GM18858 (cell line): Measurements from ENCODE around the gene CLMP.
"Not testable (repeated sequence)": the region's sequence is repeated elsewhere in the genome, so short reads cannot be mapped to it uniquely, and the experiment has no call there.

Experiments used
- ATAC-seq: cut with Tn5 transposase; IDR thresholded peaks from one replicate; pipeline ENCODE4 v1.9.1; 2021; ENCODE audit not compliant: unreplicated experiment

CLMP gene

DNA sequence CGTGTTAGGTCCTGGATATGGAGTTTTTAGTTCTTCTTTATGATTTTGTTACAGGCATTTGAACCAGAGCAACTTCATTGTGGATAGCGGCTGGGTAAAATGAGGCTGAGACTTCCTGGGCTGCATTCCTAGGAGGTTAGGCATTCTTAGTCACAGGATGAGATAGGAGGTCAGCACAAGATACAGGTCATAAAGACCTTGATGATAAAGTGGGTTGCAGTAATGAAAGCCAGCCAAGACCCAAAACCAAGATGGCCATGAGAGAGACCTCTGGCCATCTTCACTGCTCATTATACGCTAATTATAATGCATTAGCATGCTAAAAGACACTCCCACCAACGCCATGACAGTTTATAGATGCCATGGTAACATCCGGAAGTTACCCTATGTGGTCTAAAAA, 23.4 kb upstream of the CLMP start:
- ATAC-seq = no peak

DNA sequence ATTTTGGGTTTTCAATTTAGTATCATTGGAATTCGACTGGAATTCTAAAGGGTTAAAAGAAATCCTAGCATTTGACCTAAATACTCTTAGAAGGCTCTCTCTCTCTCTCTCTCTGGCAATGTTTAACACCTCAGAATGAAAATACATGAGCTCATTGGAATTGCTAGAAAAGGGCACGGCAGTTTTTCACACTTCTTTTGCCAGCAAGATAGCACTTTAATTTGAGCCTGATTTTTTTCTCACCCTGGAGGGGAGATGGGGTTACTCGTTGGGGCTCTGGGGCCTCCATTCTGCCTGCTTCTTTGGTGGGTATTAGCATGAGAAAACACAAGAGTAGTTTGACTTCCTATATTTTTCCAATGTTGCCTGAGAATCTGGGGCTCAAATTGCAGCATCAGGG, 22.8 kb upstream of the CLMP start:
- no peak for ATAC-seq

DNA sequence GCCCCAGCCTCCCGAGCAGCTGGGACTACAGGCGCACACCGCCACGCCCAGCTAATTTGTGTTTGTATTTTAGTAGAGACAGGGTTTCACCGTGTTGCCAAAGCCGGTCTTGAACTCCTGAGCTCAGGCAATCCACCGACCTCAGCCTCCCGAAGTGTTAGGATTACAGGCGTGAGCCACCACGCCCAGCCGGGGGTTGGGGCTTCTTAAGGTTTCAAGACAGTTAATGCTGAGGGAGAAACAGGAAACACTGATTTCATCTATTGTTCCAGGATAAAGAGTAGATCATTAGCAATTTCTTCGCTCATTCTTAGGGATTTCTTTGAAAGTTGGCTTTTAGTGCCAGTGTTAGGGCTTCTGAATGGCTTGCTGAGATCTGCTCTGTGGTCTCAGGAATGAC, 21.2 kb upstream of the CLMP start:
- no peak for ATAC-seq

DNA sequence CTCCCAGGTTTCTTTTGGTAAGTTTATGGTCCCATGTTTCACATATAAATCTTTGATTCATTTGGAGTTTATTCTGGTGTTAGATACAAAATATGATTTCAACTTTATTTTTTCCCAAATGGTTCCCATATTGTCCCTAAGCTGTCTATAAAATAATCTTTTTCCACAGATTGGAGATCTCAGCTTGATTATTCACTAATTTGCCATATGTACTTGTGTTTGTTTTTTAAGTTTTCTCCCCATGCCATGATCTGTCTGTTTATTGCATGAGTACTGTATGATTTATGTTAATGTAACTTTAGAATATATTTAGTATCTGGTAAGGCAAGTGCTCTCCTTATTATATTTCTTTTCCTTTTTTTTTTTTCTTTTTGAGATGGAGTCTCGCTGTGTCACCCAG, 19.9 kb upstream of the CLMP start:
- no peak for ATAC-seq

DNA sequence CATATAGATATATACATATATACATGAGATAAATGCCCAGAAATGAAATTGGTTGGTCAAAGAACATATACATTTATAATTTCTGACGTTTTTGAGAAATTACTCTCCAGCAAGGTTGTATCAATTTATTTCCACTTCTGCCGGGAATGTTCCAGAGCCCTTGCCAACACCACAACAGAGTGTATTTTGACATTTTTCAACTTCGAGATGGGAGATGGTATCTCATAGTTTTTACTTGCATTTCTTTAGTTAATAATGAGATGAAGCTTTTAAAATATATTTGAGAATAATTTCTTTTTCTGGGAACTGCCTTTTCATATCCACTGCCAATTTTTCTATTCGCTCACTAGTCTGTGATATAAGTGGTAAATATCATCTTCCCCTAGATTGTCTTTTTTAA, 19.3 kb upstream of the CLMP start:
- ATAC-seq = no peak

DNA sequence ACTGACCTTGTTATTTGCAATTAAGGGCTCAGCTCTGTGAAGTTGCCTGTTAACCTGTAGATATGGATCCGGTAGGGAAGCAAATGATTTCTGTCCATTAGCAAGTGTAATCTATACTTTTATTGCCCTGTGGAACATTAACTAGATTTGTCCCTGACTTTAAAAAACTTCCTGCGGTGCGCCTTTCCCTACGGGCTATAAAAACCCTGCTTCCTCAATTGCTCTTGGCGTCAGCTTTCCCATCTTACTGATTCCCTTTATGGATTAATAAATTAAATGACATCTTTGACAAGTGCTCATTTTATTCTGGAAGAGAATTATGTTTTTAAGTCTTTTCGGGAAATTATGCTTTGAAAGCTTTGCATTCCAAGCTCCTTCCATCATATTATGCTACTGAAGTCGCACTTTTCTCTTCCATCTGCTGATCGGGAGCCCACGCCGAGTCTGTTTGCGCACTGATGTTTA, 18.3 kb upstream of the CLMP start:
- ATAC-seq = no peak

DNA sequence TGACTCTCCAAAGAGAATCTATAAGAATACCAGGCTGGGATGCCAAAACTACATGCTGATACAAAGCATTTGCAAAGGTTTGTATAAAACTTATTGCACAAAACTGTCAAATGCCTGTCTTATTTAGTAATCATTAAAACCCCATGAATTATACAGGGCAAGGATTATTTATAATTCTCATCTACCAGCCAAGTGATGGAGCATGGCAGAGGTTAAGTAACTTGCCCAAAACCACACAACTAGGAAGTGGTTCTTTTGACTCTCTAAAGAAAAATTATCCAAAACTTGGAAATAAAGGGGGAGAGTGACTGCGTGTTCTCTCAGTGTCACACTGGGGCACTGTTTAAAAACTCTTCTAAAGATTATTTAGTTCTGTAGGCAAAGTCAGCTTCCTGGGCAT, 17.4 kb upstream of the CLMP start:
- no peak for ATAC-seq

DNA sequence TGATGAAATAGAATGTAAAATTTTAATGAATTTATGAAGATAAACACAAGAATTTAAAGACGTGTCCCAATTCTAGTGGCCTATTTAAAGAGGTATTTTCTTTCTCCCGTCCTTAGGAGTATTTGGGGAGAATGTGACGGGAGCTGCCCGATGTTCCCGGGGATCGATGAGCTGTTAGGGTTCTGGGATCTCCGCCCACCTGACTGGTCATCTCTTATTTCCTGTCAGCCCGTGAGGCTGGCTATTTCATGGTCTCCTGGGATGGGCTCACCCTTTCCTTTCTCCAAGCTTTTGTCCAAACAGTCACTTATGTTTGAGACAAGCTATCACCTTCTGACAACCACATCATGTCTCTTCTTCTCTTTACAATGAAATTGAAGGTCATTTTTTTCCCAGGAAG, 16.9 kb upstream of the CLMP start:
- ATAC-seq = no peak

DNA sequence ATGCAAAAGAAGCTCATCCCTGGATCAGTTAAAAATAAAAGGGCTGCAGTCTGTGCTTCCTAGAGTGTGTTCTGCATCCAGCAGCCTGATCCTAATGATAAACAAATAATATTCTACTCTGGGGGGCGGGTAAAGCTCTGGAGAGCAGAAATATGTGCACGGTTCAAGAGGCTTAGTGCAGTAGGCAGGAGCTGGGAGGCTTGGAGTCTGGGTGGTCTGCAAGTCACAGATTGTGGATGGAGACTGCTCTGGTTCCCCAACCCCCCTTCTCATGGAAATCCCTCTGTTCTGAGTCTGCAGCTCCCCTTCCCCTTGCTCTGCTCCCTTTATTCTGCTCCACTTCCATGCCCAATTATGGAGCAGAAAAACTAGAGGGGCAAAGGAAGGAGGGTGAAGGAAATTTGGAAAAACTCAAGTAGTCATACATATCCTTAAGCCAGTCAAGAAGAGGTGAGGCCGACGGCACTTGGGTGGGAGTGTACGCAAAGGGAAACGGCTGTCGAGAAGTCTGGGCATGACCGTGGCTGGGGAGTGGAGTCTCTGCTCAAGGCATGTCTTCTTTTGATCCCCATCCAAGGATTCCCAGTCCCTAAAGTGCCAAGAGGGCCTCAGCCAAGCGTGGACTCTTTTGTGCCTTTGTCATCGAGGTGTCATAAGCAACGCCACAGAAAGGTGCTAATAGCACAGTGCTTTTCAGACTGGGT, 16.3 kb upstream of the CLMP start:
- no peak for ATAC-seq

DNA sequence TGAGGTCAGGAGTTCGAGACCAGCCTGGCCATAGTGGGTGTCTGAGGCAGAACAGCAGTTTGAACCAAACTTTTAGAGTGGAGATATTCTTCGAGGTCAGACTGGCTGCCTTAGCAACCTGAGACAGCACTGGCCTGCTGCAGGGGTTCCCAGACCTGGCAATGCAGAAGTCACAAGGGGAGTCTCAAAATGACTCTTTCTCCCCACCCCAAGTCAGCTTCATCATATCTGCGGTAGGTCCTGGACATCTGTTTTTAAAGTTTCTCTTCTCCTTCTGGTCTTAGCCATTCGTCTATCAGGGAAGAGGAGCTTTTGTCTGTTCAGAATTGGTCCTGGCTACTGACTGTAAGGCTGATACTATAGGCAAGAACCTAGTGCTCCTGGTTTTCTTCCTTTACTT, 14.5 kb upstream of the CLMP start:
- no peak for ATAC-seq

DNA sequence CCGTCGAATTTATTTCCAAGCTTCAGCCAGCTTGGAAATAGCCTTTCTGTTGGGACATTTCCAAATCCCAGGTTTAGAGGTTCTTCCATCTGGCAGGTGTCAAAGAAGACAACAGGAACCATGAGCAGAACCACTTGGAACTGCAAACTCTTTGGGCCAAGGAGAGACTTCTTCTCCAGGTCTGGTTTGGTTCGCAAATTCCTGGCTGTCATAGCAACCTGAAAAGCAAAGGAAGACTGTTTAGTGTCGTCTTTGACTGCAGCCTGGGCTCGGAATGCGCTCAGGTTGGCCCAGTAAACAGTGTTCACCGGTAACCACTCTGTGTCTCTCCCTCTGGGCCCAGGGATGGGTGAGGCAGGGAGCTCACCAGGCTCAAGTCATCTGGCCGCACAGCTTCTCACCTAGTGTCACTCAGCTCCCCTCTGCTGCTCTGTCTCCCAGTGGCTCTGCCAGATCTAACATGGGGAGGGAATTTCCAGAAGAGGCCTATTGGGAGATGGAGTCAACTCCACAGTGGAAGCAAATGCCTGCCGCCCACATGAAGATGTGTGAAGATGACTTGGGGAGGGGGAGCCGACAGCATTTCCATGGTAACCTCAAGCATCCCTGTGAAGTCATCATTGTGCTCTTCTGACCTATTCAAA, 11.9 kb upstream of the CLMP start:
- ATAC-seq = no peak

DNA sequence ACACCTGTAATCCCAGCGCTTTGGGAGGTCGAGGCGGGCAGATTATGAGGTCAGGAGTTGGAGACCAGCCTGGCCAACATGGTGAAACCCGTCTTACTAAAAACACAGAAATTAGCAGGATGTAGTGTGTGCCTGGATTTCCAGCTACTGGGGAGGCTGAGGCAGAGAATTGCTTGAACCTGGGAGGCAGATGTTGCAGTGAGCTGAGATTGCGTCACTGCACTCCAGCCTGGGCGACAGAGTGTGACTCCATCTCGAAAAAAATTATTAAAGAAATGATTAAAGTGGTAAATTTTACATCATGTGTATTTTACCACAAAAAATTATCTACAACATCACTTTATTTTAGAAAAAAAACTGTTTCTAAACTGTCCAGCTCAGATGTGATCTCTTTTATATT, 11.0 kb upstream of the CLMP start:
- ATAC-seq = not testable (repeated sequence)

DNA sequence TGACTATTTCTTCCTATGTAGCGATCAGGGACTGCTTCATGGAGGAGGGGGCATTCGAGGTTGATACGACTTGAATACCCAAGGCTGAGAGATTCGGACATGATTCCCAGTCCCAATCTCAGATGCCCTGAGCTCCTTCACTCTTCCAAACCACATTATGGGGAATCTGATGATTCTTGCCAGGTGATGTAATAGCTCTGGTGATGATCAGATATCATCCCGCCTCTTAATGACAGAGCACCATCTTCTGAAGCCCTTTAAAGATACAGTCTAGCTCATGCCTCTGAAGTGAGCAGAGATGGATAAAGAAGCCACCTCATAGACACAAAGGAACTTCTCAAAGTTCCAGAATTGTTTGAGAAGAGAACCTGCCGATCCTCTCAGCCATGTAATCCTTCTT, 8.9 kb upstream of the CLMP start:
- ATAC-seq = no peak

DNA sequence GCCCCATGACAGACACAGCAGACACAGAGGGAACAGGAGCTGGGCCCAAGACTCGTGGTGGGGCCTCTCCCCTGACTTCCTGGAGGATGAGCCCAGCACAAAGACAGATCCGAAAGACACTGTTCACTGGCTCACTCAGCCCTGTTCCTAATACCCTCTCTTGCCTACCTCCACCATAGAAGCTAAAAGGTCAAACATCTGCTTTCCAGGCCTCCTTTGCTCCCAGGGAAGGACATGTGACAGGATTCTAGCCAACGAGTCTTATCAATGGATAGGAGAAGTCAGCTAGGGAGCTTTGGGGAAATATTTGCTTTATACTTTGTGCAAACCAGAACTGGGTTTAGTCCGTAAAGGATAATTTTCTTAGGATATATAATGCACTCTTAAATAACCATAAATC, 8.4 kb upstream of the CLMP start:
- ATAC-seq = no peak

DNA sequence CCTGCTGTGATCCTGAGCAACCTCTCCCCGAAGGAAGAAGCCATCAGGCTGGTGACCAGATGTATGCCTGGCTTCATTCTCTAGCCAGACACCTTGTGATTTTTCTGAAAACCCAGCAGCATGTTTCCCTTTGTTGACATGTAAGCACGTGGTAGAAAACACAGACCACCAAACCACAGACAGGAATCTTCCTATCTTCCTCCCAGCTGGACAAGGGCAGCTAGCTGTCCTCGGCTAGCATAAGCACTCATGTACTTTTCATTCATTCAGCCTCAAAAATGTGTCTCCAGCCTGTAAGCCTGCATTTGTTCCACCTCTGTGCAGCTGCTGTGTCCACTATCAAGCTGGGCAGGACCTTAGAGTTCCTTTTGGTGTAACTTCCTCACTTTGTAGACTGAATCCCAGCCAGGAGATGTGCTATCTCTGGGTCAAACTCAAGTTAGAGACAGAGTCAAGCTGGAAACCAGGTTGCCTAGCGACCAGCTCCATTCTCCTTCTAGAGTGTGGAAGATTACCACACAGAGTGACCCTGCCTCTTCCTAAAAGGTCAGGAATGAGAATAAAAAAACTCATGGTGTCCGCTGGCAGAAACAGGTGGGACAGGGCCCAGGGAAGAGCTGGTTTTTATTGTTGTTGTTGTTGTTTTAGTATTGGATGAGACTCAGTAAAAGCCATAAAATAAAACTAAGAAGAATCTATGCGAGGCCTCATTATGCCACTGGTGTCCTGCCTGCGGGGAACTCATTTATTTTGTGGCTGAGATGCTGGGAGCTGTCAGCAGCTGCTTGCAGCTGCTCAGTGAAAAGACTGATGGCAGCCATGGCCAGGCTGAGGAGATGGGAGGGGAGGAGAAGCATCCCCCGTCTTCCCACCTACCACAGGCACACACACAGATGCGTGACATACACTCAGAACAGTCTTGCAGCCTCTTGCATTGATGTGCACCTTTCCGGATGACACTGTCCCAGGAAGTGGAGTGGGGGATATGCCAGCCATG, 7.4 kb upstream of the CLMP start:
- ATAC-seq = no peak

DNA sequence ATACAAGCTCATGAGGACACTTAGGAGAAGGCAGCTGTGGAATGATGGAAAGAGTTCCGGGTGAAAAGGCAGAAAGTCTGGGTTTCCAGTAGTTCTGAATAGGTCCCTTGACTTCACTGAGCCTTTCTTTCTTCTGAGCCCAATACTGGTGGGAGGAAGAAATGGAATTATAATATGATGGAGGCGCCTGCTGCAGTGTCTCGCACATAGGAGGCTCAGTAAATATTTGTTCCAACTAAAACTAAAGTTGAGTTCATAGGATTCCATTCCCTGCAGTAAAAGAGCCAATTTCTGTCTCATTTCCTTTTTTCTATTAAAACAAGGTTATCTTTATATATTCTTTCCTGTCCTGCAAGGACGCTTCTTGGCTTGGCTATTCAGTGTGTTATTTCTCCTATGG, 5.2 kb upstream of the CLMP start:
- ATAC-seq = no peak

DNA sequence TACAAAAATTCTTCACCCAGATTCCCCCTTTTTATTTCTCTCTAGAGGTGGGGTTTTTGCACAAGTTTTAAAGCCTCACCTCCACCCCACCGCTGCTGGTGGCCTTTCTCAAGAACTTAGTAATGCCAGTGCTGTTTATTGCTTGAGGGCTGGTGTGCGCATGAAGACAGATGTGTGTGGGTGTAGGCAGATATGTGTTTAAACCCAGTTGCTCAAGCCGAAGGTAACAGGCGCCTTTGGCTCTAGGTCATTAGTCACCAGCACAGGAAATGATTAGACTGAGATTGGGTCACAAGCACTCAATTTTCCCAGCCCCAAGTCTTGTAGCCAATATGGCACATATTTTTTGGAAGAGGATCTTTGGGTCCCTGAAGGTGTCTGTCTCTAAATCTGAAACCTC, 2.7 kb upstream of the CLMP start:
- no peak for ATAC-seq

DNA sequence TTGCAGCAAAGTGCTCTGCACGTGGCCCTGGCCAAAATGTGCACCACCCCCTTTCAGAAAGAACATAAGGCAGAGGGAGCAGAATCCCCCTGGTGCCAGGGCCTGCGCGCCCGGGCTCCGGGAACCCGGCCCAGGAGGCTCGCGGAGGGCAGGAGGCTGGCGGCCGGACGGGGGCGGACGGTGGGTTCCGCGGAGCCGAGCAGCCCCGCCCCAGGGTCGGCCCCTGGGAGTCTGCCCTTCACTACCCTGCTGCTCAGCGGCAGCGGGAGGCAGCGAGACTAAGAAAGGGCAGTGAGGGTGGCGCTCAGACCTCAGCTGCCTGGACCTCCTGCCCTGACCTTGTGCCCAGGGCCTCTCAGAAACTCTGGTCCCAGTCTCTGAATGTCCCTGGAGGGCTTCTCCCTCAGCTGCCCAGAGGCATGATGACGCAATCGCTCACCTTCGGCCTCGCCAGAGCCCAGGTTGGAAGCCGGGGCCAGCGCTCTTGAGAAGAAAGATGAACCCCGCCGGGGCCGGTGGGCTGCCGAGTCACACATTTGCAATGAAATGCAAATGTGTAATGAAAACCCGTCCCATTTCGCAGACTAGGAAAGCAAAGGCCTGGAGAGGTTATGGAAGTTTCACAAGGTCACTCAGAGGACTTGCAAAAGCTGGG, 1.1 kb upstream of the CLMP start:
- no peak for ATAC-seq

DNA sequence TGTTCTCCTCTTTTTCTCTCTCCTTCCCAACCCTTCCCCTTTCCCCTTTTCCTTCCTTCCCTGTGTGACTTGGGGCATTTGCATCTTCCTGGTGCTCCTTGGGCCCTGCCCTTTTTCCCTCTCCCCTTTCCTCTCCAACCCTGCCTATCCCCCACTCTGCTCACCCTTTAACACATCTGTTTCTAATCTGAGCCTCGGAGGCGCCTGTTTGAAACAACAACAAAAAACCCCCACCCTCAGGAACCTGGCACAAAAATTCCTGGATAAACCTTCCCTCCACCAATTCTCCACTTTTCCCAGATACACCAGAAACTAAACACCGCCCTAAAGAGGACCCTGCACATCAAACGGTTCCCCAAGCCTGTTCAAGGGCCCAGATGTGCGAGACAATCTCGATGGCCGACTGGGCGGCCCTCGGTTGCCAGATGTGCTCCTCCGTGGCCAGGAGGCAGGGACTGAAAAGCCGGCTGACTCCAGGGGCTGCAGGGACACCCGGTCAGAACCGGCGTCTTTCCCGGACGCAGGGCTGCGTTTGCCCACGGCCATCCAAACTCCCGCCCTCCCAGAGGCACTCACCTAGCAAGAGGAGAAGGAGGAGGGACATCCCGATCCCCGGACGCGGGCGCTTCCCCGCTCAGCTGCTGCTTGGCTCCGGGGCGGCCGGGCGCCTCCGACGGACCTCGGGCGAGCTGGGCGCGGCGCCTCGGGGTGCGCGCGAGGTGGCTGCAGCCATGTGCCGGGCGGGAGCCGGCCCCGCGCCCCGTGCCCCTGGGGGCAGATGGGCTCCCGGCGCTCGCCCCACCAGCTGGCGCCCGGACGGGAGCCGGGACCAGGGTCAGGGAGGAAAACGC, 486 bp downstream of the CLMP start:
- no peak for ATAC-seq

DNA sequence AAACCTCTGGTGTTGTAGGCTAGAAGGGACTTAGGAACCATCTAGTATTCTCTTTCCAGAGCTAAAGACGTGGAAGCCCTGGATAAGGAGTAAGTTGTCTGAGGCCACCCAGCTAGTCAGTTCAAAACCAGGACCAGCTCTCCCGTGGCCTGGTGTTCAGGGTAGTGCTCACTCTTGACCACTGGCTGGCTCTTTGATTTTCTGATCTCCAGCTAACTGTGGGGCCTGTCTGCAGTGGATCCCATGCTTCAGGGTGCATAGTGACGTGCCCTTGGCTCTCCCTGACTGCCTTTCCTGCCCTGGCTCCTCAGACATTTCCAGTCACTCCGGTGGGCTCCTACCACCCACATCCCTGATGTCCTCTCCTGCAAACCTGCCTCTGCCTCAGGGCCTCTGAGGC, 1.3 kb downstream of the CLMP start:
- ATAC-seq = no peak
